Calu3 (cell line): ENCODE results near the gene VAC14. TPM values are rescaled to one million over a fixed set of nuclear protein-coding genes. Genes with fewer than 3 reads are reported as not detected.

Experiments used
- BruUV-seq: library from RNA; stranded (reverse); fragments of 400-500 nt; replicated peaks from 2 replicates; lab custom pipeline; 2021; lab: Mats Ljungman, UMichigan
- CTCF ChIA-PET: fragments of 300-600 bp; sonication (Branson Sonifier 250); formaldehyde crosslinking; loops from one replicate; lab custom pipeline; 2022; ENCODE audit warnings: antibody characterized with exemption; lab: Charles Lee
- DNase-seq: peaks from one replicate; pipeline ENCODE4 v3.0.0; 2022
- H3K27ac Mint-ChIP-seq: one replicate; pipeline ENCODE4 v1.8.0; 2022; ENCODE audit warnings: mixed read lengths; ENCODE audit not compliant: unreplicated experiment
- H3K27me3 Mint-ChIP-seq: one replicate; pipeline ENCODE4 v1.8.0; 2022; ENCODE audit warnings: mixed read lengths; ENCODE audit not compliant: unreplicated experiment
- H3K36me3 Mint-ChIP-seq: one replicate; pipeline ENCODE4 v1.8.0; 2022; ENCODE audit warnings: mild to moderate bottlenecking, moderate library complexity, mixed read lengths; ENCODE audit not compliant: insufficient read depth, unreplicated experiment
- H3K4me1 Mint-ChIP-seq: one replicate; pipeline ENCODE4 v1.8.0; 2022; ENCODE audit warnings: mild to moderate bottlenecking, low read depth, mixed read lengths; ENCODE audit not compliant: unreplicated experiment
- H3K4me3 Mint-ChIP-seq: one replicate; pipeline ENCODE4 v1.8.0; 2022; ENCODE audit warnings: mild to moderate bottlenecking, low read depth, moderate library complexity, mixed read lengths; ENCODE audit not compliant: unreplicated experiment
- H3K9me3 Mint-ChIP-seq: one replicate; pipeline ENCODE4 v1.8.0; 2022; ENCODE audit warnings: low read depth, mixed read lengths; ENCODE audit not compliant: unreplicated experiment
- CTCF ChIP-seq: fragments of 200-600 bp; IDR thresholded peaks from one replicate; pipeline ENCODE4 v1.8.0; 2022; ENCODE audit warnings: antibody characterized with exemption; ENCODE audit not compliant: unreplicated experiment
- intact Hi-C: fragments of 100-400 bp; cut with micrococcal nuclease; formaldehyde crosslinking; loops from one replicate; pipeline ENCODE4 v1.10.0; 2022; ENCODE audit not compliant: unreplicated experiment
- total RNA-seq: library from RNA; stranded (reverse); gene quantifications from 2 replicates; pipeline ENCODE4 v1.2.3, GENCODE V29; 2022

The VAC14 gene
- total RNA-seq, 1 experiment from 2014 or later: 63.8 TPM

- Mint-ChIP-seq H3K27me3 (no peaks in the 10 kb centered on the region), H3K4me1 (peaks cover 33% of the 10 kb centered on the region), H3K36me3 (peaks cover 11% of the 10 kb centered on the region), H3K4me3 (no peak overlapping the region), H3K9me3 (no peaks in the 10 kb centered on the region), H3K27ac (no peak overlapping the region)
- intact Hi-C loops: loop anchor here (5.0 kb wide), 2 partner anchors 39 to 64 kb away; no protein-coding TSS in a partner anchor
- TF ChIP-seq CTCF: no peak
- no peak for DNase-seq
- no TSS peak for BruUV-seq
- CTCF ChIA-PET: no interaction called here
Measured at GRCh38 chr16:70708366-70709246, 92.4 kb downstream of the VAC14 start.

GRCh38 chr16:70706948-70707465 lies 94.0 kb downstream of the VAC14 start:
- no peaks in the 10 kb centered on the region for H3K9me3 Mint-ChIP-seq
- no peak for TF ChIP-seq CTCF
- peaks cover 18% of the 10 kb centered on the region for H3K36me3 Mint-ChIP-seq
- CTCF ChIA-PET: interaction anchor here (0.7 kb wide), 1 partner anchor 11 kb away, joined by 3 read pairs; no protein-coding TSS in a partner anchor
- no peaks in the 10 kb centered on the region for H3K27me3 Mint-ChIP-seq
- peak overlapping the region; percentile 32 for H3K27ac Mint-ChIP-seq
- DNase-seq: peak; percentile 61
- intact Hi-C loops: loop anchor here (5.0 kb wide), 2 partner anchors 40 to 65 kb away; no protein-coding TSS in a partner anchor
- peaks cover 33% of the 10 kb centered on the region for H3K4me1 Mint-ChIP-seq
- H3K4me3 Mint-ChIP-seq: no peak overlapping the region
- BruUV-seq: no TSS peak

- intact Hi-C loops: loop anchor here (5.0 kb wide), 2 partner anchors 42 to 67 kb away; no protein-coding TSS in a partner anchor
- no TSS peak for BruUV-seq
- CTCF ChIA-PET: no interaction called here
- Mint-ChIP-seq H3K27me3 (no peaks in the 10 kb centered on the region), H3K9me3 (no peaks in the 10 kb centered on the region), H3K36me3 (peaks cover 18% of the 10 kb centered on the region), H3K4me3 (no peak overlapping the region), H3K4me1 (peaks cover 33% of the 10 kb centered on the region), H3K27ac (peak overlapping the region; percentile 41)
- no peak for TF ChIP-seq CTCF
- DNase-seq: no peak
Measured at GRCh38 chr16:70705056-70705455, 95.9 kb downstream of the VAC14 start.

- Mint-ChIP-seq H3K27ac (no peak overlapping the region), H3K4me3 (no peak overlapping the region), H3K9me3 (no peaks in the 10 kb centered on the region), H3K4me1 (peaks cover 33% of the 10 kb centered on the region), H3K27me3 (no peaks in the 10 kb centered on the region), H3K36me3 (peaks cover 18% of the 10 kb centered on the region)
- BruUV-seq: no TSS peak
- intact Hi-C loops: no loop called here
- TF ChIP-seq CTCF: no peak
- CTCF ChIA-PET: interaction anchor here (0.6 kb wide), 1 partner anchor 1475 kb away, joined by 7 read pairs; no protein-coding TSS in a partner anchor
- DNase-seq: no peak
Measured at GRCh38 chr16:70704586-70704985, 96.4 kb downstream of the VAC14 start.
